HG03442 (cell line): ENCODE data around the gene SLC27A1.

Experiments
- ATAC-seq: cut with Tn5 transposase; IDR thresholded peaks from one replicate; pipeline ENCODE4 v1.9.1; 2021; ENCODE audit warnings: mild to moderate bottlenecking, moderate library complexity; ENCODE audit not compliant: unreplicated experiment

Gene SLC27A1

GRCh38 chr19:17470068-17470841, at the start of gene SLC27A1:
TSS of gene SLC27A1 (plus strand) at chr19:17470524. CDS start at chr19:17470541, 17 bp downstream.
- ATAC-seq, result peak; percentile 68

GRCh38 chr19:17421942-17422341, 48.4 kb upstream of the SLC27A1 start:
- no peak for ATAC-seq

GRCh38 chr19:17423429-17424208, 46.7 kb upstream of the SLC27A1 start:
- ATAC-seq, result no peak

- no peak for ATAC-seq
Measured at GRCh38 chr19:17424743-17425365, 45.5 kb upstream of the SLC27A1 start.

- ATAC-seq, result no peak
Measured at GRCh38 chr19:17429641-17430113, 40.6 kb upstream of the SLC27A1 start.

GRCh38 chr19:17431417-17431816, 38.9 kb upstream of the SLC27A1 start:
- ATAC-seq, result no peak

- no peak for ATAC-seq
Measured at GRCh38 chr19:17435218-17435617, 35.1 kb upstream of the SLC27A1 start.

- ATAC-seq, result no peak
Measured at GRCh38 chr19:17436094-17436873, 34.0 kb upstream of the SLC27A1 start.

GRCh38 chr19:17436874-17437267, 33.5 kb upstream of the SLC27A1 start:
- no peak for ATAC-seq

- ATAC-seq, result no peak
Measured at GRCh38 chr19:17441241-17442021, 28.9 kb upstream of the SLC27A1 start.

GRCh38 chr19:17445526-17446165, 24.7 kb upstream of the SLC27A1 start:
- ATAC-seq, result no peak

GRCh38 chr19:17447704-17448130, 22.6 kb upstream of the SLC27A1 start:
- ATAC-seq, result no peak

- no peak for ATAC-seq
Measured at GRCh38 chr19:17448131-17448967, 22.0 kb upstream of the SLC27A1 start, which contains the start of gene TMEM221. TSS of gene TMEM221 (minus strand) at chr19:17448668. CDS start at chr19:17448462, 206 bp downstream.

- no peak for ATAC-seq
Measured at GRCh38 chr19:17450264-17451075, 19.9 kb upstream of the SLC27A1 start.

GRCh38 chr19:17451820-17452219, 18.5 kb upstream of the SLC27A1 start:
- ATAC-seq, result no peak

GRCh38 chr19:17454576-17455071, 15.7 kb upstream of the SLC27A1 start:
- ATAC-seq, result no peak
